Measurements from ENCODE around the gene MORN2.
A peak's percentile ranks its signal among the peaks of the same experiment; 100 is the strongest.

Gene MORN2

GRCh38 chr2:38875576-38876367 is at the start of gene MORN2, which contains the start of gene DHX57:
TSS of gene MORN2 (plus strand) at chr2:38875976.
TSS of gene DHX57 (minus strand) at chr2:38875934. CDS start at chr2:38868405, 7,529 bp downstream.
- DNase-seq = peak; percentile 45

DNA sequence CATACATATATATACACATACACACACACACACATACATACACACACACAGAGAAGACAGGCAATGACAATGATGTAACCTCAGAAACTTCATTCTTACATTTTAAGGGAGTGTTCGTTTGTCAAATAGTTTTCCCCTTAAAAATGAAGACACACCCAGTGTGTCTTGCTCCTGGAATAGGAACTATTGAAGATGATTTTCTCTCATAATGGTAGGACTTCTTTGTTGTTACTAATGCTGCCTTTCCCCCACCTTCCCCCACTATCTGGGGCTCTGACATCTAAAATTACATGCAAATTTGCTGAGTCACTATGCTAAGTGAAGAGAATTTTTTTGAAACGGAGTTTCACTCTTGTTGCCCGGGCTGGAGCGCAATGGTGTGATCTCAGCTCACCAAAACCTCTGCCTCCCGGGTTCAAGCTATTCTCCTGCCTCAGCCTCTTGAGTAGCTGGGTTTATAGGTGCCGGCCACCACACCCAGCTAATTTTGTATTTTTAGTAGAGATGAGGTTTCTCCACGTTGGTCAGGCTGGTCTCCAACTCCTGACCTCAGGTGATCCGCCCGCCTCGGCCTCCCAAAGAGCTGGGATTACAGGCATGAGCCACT is 48.1 kb upstream of the MORN2 start:
- peak; percentile 3 for DNase-seq

GRCh38 chr2:38828460-38828859 is 47.3 kb upstream of the MORN2 start:
- DNase-seq = no peak

DNA sequence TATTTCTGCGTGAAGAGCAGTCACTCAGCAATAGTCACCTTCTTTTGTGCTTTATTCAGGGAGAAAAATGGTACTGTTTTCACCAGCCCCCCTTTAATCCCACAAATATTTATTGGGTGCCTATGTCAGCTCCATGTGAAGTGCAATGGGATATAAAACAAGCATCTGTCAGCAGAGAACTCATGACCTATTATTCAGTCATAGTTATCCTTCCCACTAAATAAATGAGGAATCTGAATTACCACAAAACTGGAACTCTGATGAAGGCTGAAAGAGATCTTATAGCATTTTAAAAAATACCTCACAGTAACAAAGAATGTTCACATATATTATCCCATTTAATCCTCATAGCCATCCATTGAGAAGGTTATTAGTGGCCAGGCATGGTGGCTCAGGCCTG is 45.8 kb upstream of the MORN2 start:
- DNase-seq = no peak

- DNase-seq = no peak
Observed at GRCh38 chr2:38830526-38831159, 45.1 kb upstream of the MORN2 start.

DNA sequence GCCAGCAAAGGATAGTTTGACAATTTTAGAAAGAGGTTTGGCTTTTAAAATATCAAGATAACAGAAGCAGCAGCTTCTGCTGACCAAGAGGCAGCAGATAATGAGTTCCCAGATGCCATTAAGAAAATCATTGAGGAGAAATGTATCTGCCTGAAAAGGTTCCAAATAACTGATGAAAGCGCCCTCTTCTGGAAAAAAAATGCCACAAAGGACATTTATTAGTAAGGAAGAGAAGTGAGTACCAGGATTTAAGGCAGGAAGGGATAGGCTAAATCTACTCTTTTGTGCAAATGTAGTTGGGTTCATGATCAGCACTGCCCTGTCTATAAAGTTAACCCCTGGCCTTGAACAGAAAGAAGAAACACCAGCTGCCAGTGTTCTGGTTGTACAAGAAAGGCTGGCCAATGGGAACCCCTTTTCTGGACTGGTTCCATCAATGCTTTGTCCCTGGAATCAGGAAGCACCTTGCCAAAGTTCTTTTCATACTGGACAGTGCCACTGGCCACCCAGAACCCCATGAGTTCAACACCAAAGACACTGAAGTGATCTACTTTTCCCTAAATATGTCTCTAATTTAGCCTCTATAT is 40.7 kb upstream of the MORN2 start:
- no peak for DNase-seq

DNA sequence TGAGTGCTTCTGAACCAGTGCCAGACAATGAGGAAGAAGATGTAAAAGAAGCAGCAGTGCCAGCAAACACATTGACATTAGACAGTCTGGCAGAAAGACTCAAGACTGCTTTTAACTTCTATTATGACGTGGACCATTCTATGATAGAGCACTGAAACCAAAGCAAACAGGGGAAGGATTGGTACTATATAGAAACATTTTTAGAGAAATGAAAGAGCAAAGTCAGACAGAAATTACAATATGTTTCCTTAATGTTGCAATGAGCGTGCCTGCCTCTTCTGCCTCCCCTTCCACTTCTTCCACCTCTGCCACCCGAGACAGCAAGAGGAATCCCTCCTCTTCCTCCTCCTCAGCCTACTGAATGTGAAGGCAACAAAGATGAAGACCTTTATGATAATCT is 39.8 kb upstream of the MORN2 start:
- no peak for DNase-seq

DNA sequence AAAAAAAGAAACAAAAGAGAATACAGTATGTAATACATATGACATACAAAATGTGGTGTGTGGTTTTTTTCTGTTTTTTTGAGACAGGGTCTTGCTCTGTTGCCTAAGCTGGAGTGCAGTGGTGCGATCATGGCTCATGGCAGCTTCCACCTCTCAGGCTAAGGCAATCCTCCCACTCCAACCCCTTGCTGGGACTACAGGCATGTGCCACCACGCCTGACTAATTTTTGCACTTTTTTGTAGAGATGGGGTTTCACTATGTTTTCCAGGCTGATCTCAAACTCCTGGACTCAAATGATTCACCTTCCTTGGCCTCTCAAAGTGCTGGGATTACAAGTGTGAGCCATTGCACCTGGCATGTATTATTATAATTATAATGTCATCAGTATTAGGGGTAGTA is 39.0 kb upstream of the MORN2 start:
- DNase-seq = no peak

DNA sequence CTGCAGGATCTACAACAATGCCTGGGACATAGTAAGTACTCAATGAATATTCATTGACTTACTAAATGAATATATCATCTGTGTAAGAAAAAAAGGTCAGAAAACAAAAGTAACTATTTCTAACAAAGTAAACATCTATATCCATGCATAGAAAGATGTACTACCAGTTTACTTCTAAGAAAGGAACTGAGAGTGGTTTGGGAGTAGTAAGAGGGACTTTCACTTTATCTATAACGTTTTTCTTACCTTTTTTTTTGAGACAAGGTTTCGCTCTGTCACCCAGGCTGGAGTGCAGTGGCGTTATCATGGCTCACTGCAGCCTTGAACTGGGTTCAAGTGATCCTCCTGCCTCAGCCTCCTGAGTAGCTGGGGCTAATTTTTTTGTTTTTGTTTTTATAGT is 25.7 kb upstream of the MORN2 start:
- no peak for DNase-seq

GRCh38 chr2:38856165-38856564 is 19.6 kb upstream of the MORN2 start:
- no peak for DNase-seq

GRCh38 chr2:38862476-38862875 is 13.3 kb upstream of the MORN2 start:
- no peak for DNase-seq

DNA sequence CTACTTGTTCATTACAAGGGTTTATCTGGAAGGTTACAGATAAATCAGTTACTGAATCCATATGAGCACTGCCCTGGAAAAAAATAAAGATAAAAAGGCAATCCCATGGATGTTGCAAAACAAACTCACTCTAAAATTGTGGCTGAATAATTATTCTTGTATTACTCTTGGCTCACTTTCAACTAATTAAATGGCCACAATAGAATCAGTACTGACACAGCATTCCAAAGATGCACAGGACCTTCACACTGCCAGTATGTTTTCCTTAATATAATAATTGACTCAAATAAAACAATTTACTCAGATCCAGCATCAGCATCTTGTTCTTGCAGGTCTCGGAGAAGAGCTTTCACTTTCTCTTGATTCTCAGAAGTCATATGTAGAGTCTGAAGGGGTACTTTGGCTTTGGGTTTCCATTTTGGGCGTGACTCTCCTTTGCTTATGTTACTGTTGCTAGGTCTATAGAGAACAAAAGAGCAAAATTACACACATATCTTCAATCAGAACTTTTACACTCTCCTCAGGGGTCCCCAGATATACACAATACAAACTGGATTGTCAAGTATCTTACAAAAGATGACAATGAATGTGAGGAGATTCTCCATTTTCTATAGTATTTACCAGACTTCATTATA is 12.6 kb upstream of the MORN2 start:
- no peak for DNase-seq

DNA sequence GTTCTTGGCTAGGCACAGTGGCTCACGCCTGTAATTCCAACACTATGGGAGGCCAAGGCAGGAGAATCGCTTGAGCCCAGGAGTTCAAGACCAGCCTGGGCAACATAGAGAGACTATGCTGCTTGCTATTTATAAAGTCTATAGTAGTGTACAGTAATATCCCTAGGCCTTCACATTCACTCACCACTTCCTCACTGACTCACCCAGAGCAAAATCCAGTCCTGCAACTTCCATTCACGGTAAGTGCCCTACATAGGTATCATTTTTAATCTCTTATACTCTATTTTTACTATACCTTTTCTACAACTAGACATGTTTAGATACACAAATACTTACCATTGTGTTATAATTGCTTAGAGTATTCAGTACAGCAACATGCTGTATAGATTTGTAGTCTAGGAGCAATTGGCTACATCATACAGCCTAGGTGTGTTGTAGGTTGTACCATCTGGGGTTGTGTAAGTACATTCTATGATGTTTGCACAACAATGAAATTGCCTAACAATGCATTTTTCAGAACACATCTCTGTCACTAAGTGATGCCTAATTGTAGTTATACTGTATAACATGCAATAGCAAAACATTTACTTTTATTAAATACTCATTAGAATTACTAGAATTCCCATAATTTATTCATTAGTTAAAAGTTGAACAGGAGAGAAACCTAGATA is 8.9 kb upstream of the MORN2 start:
- DNase-seq = no peak

DNA sequence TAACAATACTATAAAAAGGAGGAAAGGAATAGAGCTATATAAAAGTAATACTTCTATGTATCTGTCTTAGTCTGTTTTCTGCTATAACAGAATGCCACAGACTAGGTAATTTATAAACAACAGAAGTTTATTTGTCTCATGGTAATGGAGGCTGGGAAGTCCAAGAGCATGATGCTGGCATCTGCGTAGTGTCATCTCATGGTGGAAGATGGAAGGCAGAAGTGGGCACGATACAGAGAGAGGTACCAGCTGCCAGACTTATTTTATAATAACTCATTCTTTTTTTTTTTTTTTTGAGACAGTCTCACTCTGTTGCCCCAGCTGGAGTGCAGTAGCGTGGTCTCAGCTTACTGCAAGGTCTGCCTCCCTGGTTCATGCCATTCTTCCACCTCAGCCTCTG is 4.3 kb upstream of the MORN2 start:
- no peak for DNase-seq

DNA sequence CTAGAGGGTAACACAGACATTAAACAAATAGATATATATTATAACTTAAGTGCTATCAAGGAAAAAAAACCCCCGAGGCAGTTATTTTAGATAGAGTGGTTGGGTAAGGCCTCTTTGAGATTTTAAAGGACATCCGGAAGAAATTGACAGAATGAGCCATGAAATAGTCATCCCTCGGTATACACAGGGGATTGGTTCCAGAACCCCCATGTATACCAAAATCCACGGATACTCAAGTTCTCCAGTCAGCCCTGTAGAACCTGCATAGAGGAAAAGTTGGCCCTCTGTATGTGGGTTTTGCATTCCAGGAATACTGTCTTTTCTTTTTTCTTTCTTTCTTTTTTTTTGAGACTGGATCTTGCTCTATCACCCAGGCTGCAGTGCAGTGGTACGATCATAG is 2.0 kb upstream of the MORN2 start:
- no peak for DNase-seq

GRCh38 chr2:38875227-38875575 is 575 bp upstream of the MORN2 start:
- DNase-seq = no peak

DNA sequence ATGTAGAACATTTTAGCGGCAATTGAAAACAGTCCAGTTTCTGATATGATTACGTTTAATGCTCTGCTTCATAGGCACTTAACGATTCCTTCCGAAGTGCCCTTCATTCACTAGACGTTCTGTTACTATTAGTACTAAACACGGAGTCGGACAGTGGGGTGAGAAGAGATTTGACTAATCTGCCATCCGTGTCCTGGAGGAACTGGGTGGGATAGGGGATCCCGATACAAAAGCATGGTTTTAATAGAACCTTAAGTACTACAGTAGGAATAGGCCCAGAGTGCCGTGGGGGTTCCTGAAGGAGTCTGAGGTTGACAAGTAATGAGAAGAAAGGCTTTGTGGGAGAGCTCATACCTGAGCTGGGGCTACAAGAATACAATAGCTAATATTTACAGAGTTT is 631 bp downstream of the MORN2 start:
- no peak for DNase-seq

DNA sequence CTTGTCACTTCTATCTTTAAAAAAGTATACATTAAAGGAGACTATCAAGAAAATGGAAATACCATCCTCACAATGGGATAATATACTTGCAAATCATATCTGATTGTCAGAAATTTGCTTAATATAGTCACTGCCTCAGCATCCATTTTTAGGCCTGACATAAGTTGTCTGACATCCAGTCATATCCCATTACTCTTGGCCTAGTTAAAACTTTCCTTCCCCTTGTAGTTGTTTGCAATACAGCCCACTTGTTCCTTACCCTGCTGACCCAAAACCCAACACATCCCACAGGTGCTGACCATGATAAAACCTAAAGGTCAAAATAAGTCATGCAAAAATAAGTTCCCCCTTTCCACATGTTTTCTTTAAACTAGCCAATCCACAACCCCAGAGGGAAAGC is 10.3 kb downstream of the MORN2 start:
- no peak for DNase-seq

- DNase-seq = no peak
Observed at GRCh38 chr2:38887347-38887746, 11.6 kb downstream of the MORN2 start.

- DNase-seq = no peak
Observed at GRCh38 chr2:38887902-38888554, 12.3 kb downstream of the MORN2 start.

DNA sequence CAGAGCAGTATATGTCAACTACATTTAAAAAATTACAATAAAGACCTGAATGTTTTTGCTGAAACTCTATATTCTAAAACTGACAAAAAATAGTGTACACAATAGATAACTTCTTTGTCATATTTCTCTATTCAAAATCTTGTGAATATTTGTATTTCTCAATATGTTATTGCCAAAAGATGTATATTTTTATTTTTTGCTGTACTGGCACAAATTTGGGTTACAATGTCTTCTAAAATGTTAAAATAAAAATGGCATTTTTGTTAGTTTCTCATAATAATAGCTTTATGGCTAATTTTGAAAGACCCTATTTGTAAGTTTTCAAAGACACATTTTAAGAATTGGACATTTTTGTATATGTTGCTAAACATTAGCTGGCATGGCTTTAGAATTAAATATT is 13.3 kb downstream of the MORN2 start:
- no peak for DNase-seq

DNA sequence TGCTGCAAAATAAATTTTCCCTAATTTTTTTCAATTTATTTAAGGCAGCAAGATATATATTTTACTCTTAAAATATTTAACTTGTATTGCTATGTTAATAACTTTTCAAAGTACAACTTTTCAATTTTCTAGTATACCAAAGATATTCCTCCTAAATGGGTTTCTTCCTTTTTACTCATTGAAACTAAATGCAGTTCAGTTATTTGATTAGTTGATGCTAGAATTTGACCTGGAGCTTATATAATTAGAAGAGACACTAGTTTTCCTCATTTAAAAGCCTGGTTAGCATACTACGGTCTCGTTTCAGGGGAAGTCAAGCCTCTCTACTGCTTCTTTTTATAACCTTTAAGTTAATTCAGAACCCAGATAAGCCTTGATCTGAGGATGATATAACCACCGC is 13.8 kb downstream of the MORN2 start, which contains the start of gene ARHGEF33:
TSS of gene ARHGEF33 (plus strand) at position 301 of the 400 bp plus-strand sequence. CDS start 29,573 bp downstream, outside the sequence.
- DNase-seq = no peak

Measured in NCI-H2107 (cell line).